ENCODE data around the gene SPINK4.

- TF ChIP-seq, protein P1, sequence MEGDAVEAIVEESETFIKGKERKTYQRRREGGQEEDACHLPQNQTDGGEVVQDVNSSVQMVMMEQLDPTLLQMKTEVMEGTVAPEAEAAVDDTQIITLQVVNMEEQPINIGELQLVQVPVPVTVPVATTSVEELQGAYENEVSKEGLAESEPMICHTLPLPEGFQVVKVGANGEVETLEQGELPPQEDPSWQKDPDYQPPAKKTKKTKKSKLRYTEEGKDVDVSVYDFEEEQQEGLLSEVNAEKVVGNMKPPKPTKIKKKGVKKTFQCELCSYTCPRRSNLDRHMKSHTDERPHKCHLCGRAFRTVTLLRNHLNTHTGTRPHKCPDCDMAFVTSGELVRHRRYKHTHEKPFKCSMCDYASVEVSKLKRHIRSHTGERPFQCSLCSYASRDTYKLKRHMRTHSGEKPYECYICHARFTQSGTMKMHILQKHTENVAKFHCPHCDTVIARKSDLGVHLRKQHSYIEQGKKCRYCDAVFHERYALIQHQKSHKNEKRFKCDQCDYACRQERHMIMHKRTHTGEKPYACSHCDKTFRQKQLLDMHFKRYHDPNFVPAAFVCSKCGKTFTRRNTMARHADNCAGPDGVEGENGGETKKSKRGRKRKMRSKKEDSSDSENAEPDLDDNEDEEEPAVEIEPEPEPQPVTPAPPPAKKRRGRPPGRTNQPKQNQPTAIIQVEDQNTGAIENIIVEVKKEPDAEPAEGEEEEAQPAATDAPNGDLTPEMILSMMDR (IDR thresholded peaks at IDR 0.05) = no peak
- no peak for TF ChIP-seq POLR2A (IDR thresholded peaks at IDR 0.05)
Measured at GRCh38 chr9:33255471-33255870, 15.5 kb downstream of the SPINK4 start.
